ENCODE data around the gene TNFRSF18.

DNA sequence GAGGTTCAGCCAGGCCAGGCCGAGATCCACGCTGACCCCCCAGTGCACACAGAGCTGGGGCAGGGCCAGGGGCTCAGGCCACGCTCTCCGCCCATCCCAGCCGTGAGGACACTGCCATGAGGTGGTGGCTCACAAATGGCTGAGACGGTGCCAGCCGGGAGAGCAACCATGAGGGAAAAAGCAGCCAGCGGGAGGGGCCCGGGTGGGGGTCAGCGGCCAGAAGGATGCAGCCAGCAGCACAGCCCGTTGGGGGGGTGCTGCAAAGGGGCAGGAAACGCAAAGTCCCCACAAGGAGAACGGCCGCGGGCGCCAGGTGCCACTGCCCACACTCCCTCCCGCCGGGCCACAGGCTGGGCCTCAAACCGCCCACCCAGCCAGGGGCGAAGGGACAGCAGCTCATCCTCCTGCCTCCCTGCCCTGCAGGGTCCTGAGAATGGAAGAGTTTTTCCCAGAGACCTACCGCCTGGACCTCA lies 24.4 kb downstream of the TNFRSF18 start:
- TF ChIP-seq ZSCAN29 (IDR thresholded peaks at IDR 0.05), result no peak
- TF ChIP-seq RAD51 (IDR thresholded peaks at IDR 0.05), result no peak
- TF ChIP-seq RBBP5 (conservative IDR thresholded peaks at IDR 0.05), result no peak
- TF ChIP-seq STAT3 (IDR thresholded peaks at IDR 0.05; ENCODE audit: low read depth, low read length), result no peak
- TF ChIP-seq ZZZ3 (IDR thresholded peaks at IDR 0.05; ENCODE audit: control insufficient read depth, insufficient read length, low read depth), result no peak
- no peak for TF ChIP-seq NR2F1 (conservative IDR thresholded peaks at IDR 0.05)
